ENCODE results near the gene NMS. TPM values are rescaled to one million over a fixed set of nuclear protein-coding genes. Genes with fewer than 3 reads are reported as not detected.

The NMS gene
- total RNA-seq, 1 experiment from 2014 or later: not detected

DNA sequence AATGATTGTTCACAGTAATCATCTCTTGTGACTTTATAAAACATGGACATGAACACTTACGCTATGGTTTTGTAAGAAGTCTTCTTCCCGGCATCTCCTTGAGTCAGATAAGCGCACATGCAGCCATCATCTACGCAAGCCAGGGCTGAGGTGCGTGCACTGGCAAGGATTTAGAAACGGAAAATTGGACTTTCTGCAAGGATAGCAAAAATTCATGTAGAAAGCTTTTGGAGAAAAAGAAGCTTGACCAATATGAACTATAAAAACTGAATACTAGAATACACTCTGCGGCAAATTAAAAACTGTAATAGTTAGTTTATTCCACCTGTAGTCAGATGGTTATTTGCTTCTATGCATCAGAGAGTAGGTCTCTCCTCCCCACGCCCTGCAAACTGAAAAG, 6.3 kb downstream of the NMS start (continued):
- TF ChIP-seq HMGXB4 (CRISPR knock-in tag; IDR thresholded peaks at IDR 0.05) (no peak), CREB1 (CRISPR knock-in tag; IDR thresholded peaks at IDR 0.05) (no peak), ESRRA (CRISPR knock-in tag; IDR thresholded peaks at IDR 0.05; ENCODE audit: borderline replicate concordance) (no peak), TEAD4 (CRISPR knock-in tag; IDR thresholded peaks at IDR 0.05) (no peak)

- TF ChIP-seq RELA (CRISPR knock-in tag; IDR thresholded peaks at IDR 0.05; ENCODE audit: borderline replicate concordance): no peak
- TF ChIP-seq FOXK1 (CRISPR knock-in tag; IDR thresholded peaks at IDR 0.05): no peak
- no peak for TF ChIP-seq FOXJ3 (CRISPR knock-in tag; IDR thresholded peaks at IDR 0.05; ENCODE audit: borderline replicate concordance)
- no peak for TF ChIP-seq ZNF396 (CRISPR knock-in tag; IDR thresholded peaks at IDR 0.05; ENCODE audit: borderline replicate concordance)
- TF ChIP-seq ETV6 (CRISPR knock-in tag; IDR thresholded peaks at IDR 0.05): no peak
- no peak for TF ChIP-seq ZMAT4 (CRISPR knock-in tag; IDR thresholded peaks at IDR 0.05)
- no peak for TF ChIP-seq PRRX2 (CRISPR knock-in tag; IDR thresholded peaks at IDR 0.05)
- no peak for TF ChIP-seq ZBTB21 (CRISPR knock-in tag; IDR thresholded peaks at IDR 0.05; ENCODE audit: borderline replicate concordance)
- TF ChIP-seq ZNF317 (CRISPR knock-in tag; IDR thresholded peaks at IDR 0.05; ENCODE audit: borderline replicate concordance, low read depth): no peak
- no peak for TF ChIP-seq NFE2L1 (CRISPR knock-in tag; IDR thresholded peaks at IDR 0.05)
- no peak for TF ChIP-seq IRF2 (CRISPR knock-in tag; IDR thresholded peaks at IDR 0.05; ENCODE audit: borderline replicate concordance, low read depth)
- TF ChIP-seq CTCF (IDR thresholded peaks at IDR 0.05): no peak
- no peak for TF ChIP-seq TEAD1 (CRISPR knock-in tag; IDR thresholded peaks at IDR 0.05)
- TF ChIP-seq, protein P1, sequence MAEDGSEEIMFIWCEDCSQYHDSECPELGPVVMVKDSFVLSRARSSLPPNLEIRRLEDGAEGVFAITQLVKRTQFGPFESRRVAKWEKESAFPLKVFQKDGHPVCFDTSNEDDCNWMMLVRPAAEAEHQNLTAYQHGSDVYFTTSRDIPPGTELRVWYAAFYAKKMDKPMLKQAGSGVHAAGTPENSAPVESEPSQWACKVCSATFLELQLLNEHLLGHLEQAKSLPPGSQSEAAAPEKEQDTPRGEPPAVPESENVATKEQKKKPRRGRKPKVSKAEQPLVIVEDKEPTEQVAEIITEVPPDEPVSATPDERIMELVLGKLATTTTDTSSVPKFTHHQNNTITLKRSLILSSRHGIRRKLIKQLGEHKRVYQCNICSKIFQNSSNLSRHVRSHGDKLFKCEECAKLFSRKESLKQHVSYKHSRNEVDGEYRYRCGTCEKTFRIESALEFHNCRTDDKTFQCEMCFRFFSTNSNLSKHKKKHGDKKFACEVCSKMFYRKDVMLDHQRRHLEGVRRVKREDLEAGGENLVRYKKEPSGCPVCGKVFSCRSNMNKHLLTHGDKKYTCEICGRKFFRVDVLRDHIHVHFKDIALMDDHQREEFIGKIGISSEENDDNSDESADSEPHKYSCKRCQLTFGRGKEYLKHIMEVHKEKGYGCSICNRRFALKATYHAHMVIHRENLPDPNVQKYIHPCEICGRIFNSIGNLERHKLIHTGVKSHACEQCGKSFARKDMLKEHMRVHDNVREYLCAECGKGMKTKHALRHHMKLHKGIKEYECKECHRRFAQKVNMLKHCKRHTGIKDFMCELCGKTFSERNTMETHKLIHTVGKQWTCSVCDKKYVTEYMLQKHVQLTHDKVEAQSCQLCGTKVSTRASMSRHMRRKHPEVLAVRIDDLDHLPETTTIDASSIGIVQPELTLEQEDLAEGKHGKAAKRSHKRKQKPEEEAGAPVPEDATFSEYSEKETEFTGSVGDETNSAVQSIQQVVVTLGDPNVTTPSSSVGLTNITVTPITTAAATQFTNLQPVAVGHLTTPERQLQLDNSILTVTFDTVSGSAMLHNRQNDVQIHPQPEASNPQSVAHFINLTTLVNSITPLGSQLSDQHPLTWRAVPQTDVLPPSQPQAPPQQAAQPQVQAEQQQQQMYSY (CRISPR knock-in tag; IDR thresholded peaks at IDR 0.05): no peak
- no peak for TF ChIP-seq GABPB1 (CRISPR knock-in tag; IDR thresholded peaks at IDR 0.05)
- no peak for TF ChIP-seq TCF7 (CRISPR knock-in tag; IDR thresholded peaks at IDR 0.05; ENCODE audit: low read depth)
- Mint-ChIP-seq H3K4me3 (no peak overlapping the region), H3K4me1 (peaks cover 3% of the 10 kb centered on the region; the same call in 1 of the 2 replicates), H3K9me3 (peaks cover 4% of the 10 kb centered on the region; the same call in 1 of the 2 replicates), H3K27me3 (ENCODE audit: low read depth) (no peaks in the 10 kb centered on the region), H3K27ac (no peak overlapping the region), H3K36me3 (no peaks in the 10 kb centered on the region)
- peak; percentile 33 for DNase-seq (ENCODE audit: low spot score)
- peak; percentile 59 for ATAC-seq
- ChIA-PET POLR2A (interaction anchor here (0.6 kb wide), 1 partner anchor 95 kb away, joined by 5 read pairs; no protein-coding TSS in a partner anchor), CTCF (interaction anchor here (0.7 to 2.0 kb wide), 8 partner anchors 22 to 406 kb away, joined by 3 to 10 read pairs (median 3); partner anchors contain the start of gene PDCL3)
Observed at GRCh38 chr2:100482741-100483140, 12.5 kb downstream of the NMS start.

All from WTC11 (cell line).